Calu3 (cell line): ENCODE measurements around the gene DMAC2L. TPM values are rescaled to one million over a fixed set of nuclear protein-coding genes. Genes with fewer than 3 reads are reported as not detected.

Source experiments
- BruUV-seq: library from RNA; stranded (reverse); fragments of 400-500 nt; replicated peaks from 2 replicates; lab custom pipeline; 2021; lab: Mats Ljungman, UMichigan
- CTCF ChIA-PET: fragments of 300-600 bp; sonication (Branson Sonifier 250); formaldehyde crosslinking; loops from one replicate; lab custom pipeline; 2022; ENCODE audit warnings: antibody characterized with exemption; lab: Charles Lee
- DNase-seq: peaks from one replicate; pipeline ENCODE4 v3.0.0; 2022
- H3K27ac Mint-ChIP-seq: one replicate; pipeline ENCODE4 v1.8.0; 2022; ENCODE audit warnings: mixed read lengths; ENCODE audit not compliant: unreplicated experiment
- H3K27me3 Mint-ChIP-seq: one replicate; pipeline ENCODE4 v1.8.0; 2022; ENCODE audit warnings: mixed read lengths; ENCODE audit not compliant: unreplicated experiment
- H3K36me3 Mint-ChIP-seq: one replicate; pipeline ENCODE4 v1.8.0; 2022; ENCODE audit warnings: mild to moderate bottlenecking, moderate library complexity, mixed read lengths; ENCODE audit not compliant: insufficient read depth, unreplicated experiment
- H3K4me1 Mint-ChIP-seq: one replicate; pipeline ENCODE4 v1.8.0; 2022; ENCODE audit warnings: mild to moderate bottlenecking, low read depth, mixed read lengths; ENCODE audit not compliant: unreplicated experiment
- H3K4me3 Mint-ChIP-seq: one replicate; pipeline ENCODE4 v1.8.0; 2022; ENCODE audit warnings: mild to moderate bottlenecking, low read depth, moderate library complexity, mixed read lengths; ENCODE audit not compliant: unreplicated experiment
- H3K9me3 Mint-ChIP-seq: one replicate; pipeline ENCODE4 v1.8.0; 2022; ENCODE audit warnings: low read depth, mixed read lengths; ENCODE audit not compliant: unreplicated experiment
- intact Hi-C: fragments of 100-400 bp; cut with micrococcal nuclease; formaldehyde crosslinking; loops from one replicate; pipeline ENCODE4 v1.10.0; 2022; ENCODE audit not compliant: unreplicated experiment
- total RNA-seq: library from RNA; stranded (reverse); gene quantifications from 2 replicates; pipeline ENCODE4 v1.2.3, GENCODE V29; 2022
- TF ChIP-seq, protein P1 (sequence below): fragments of 200-600 bp; IDR thresholded peaks from one replicate; pipeline ENCODE4 v1.8.0; 2022; ENCODE audit warnings: antibody characterized with exemption; ENCODE audit not compliant: unreplicated experiment

Gene DMAC2L
- total RNA-seq, 1 experiment from 2014 or later, result 21.2 TPM

- TF ChIP-seq, protein P1, sequence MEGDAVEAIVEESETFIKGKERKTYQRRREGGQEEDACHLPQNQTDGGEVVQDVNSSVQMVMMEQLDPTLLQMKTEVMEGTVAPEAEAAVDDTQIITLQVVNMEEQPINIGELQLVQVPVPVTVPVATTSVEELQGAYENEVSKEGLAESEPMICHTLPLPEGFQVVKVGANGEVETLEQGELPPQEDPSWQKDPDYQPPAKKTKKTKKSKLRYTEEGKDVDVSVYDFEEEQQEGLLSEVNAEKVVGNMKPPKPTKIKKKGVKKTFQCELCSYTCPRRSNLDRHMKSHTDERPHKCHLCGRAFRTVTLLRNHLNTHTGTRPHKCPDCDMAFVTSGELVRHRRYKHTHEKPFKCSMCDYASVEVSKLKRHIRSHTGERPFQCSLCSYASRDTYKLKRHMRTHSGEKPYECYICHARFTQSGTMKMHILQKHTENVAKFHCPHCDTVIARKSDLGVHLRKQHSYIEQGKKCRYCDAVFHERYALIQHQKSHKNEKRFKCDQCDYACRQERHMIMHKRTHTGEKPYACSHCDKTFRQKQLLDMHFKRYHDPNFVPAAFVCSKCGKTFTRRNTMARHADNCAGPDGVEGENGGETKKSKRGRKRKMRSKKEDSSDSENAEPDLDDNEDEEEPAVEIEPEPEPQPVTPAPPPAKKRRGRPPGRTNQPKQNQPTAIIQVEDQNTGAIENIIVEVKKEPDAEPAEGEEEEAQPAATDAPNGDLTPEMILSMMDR, result peak; percentile 49
- H3K4me1 Mint-ChIP-seq, result peaks cover 14% of the 10 kb centered on the region
- H3K36me3 Mint-ChIP-seq, result no peaks in the 10 kb centered on the region
- BruUV-seq, result no TSS peak
- H3K4me3 Mint-ChIP-seq, result no peak overlapping the region
- H3K27ac Mint-ChIP-seq, result no peak overlapping the region
- H3K27me3 Mint-ChIP-seq, result no peaks in the 10 kb centered on the region
- CTCF ChIA-PET, result interaction anchor here (0.7 to 1.2 kb wide), 6 partner anchors 11 to 453 kb away, joined by 3 to 9 read pairs (median 4); partner anchors contain the start of genes CDKL1 and MAP4K5
- no peaks in the 10 kb centered on the region for H3K9me3 Mint-ChIP-seq
- peak; percentile 65 for DNase-seq
- intact Hi-C loops, result loop anchor here (1.0 to 5.0 kb wide), 4 partner anchors 76 to 456 kb away; partner anchors contain the start of gene MAP4K5
Observed at GRCh38 chr14:50321009-50321660, 9.0 kb downstream of the DMAC2L start.

DNA sequence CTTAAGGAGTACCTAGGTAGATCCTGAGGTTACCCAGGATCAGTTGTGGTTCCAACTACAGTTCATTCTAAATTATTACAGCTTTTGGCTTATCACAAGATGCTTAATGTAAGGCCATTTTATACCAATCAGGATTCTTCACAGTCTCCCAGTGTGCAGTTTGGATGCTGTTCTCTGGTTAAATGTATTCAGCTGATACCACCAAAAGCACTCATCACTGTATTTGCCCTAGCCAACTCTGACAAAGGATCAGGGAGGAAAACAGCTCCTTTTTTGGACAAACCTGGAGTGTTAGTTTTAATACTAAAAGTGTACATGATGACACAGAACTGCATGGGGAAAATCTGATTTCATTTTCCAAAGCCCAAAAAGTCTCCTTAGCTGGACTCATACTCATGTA is 19.5 kb downstream of the DMAC2L start:
- no peak for DNase-seq
- no peak overlapping the region for H3K27ac Mint-ChIP-seq
- no peaks in the 10 kb centered on the region for H3K9me3 Mint-ChIP-seq
- no peaks in the 10 kb centered on the region for H3K36me3 Mint-ChIP-seq
- no peaks in the 10 kb centered on the region for H3K27me3 Mint-ChIP-seq
- no TSS peak for BruUV-seq
- no peak overlapping the region for H3K4me3 Mint-ChIP-seq
- H3K4me1 Mint-ChIP-seq, result no peaks in the 10 kb centered on the region
- intact Hi-C loops, result no loop called here
- TF ChIP-seq, protein P1, result no peak
- CTCF ChIA-PET, result interaction anchor here (0.9 kb wide), 1 partner anchor 10 kb away, joined by 3 read pairs; no protein-coding TSS in a partner anchor

DNA sequence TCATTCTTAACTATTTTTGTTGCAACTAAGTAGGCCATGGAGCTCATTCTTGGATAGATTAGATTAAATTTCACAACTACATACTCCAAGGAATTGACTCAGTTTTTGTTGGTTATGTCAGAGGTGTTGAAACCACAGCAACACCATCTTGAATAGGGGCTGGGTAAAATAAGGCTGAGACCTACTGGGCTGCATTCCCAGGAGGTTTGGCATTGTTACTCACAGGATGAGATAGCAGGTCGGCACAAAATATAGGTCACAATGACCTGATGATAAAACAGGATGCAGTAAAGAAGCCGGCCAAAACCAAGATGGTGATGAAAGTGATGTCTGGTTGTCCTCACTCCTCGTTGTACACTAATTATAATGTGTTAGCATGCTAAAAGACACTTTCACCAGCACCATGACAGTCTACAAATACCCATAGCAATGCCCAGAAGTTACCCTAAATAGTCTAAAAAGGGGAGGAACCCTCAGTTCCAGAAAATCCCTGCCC is 20.9 kb downstream of the DMAC2L start:
- BruUV-seq, result no TSS peak
- no peaks in the 10 kb centered on the region for H3K9me3 Mint-ChIP-seq
- intact Hi-C loops, result no loop called here
- TF ChIP-seq, protein P1, result no peak
- H3K27ac Mint-ChIP-seq, result no peak overlapping the region
- DNase-seq, result no peak
- no peaks in the 10 kb centered on the region for H3K27me3 Mint-ChIP-seq
- no peak overlapping the region for H3K4me3 Mint-ChIP-seq
- H3K4me1 Mint-ChIP-seq, result no peaks in the 10 kb centered on the region
- H3K36me3 Mint-ChIP-seq, result no peaks in the 10 kb centered on the region
- CTCF ChIA-PET, result no interaction called here

DNA sequence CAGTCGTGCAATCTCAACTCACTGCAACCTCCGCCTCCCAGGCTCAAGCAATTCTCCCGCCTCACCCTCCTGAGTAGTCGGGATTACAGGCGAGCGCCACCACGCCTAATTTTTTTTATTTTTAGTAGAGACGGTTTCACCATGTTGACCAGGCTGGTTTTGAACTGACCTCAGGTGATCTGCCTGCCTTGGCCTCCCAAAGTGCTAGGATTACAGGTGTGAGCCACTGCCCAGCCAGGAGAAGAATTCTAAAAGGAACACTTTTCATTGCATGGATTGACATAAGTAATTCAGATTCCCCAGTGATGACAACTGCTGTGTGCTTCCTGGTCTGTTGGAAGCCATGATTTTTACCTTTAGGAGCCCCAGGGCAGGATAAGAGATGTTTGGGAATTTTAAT is 22.1 kb downstream of the DMAC2L start:
- Mint-ChIP-seq H3K4me1 (no peaks in the 10 kb centered on the region), H3K27me3 (no peaks in the 10 kb centered on the region), H3K36me3 (no peaks in the 10 kb centered on the region), H3K9me3 (no peaks in the 10 kb centered on the region), H3K27ac (no peak overlapping the region), H3K4me3 (no peak overlapping the region)
- intact Hi-C loops, result no loop called here
- TF ChIP-seq, protein P1, result no peak
- DNase-seq, result no peak
- CTCF ChIA-PET, result interaction anchor here (0.7 kb wide), 1 partner anchor 1974 kb away, joined by 3 read pairs; no protein-coding TSS in a partner anchor
- no TSS peak for BruUV-seq
